Mesendoderm (in vitro differentiated cells): ENCODE measurements around the gene METTL15. TPM values are rescaled to one million over a fixed set of nuclear protein-coding genes. Genes with fewer than 3 reads are reported as not detected.

ENCODE experiments used
- DNase-seq: peaks from one replicate; pipeline ENCODE4 v3.0.0; 2013
- H2AK5ac ChIP-seq: 2 replicates; pipeline ENCODE4 v1.6.1; 2013; ENCODE audit warnings: low read length, inconsistent platforms
- H2BK120ac ChIP-seq: 2 replicates; pipeline ENCODE4 v1.6.1; 2013; ENCODE audit warnings: low read depth, mild to moderate bottlenecking, low read length, moderate library complexity, mixed read lengths
- H2BK15ac ChIP-seq: replicated peaks from 2 replicates; pipeline ENCODE4 v1.6.1; 2013; ENCODE audit warnings: low read depth, mild to moderate bottlenecking, moderate library complexity
- H2BK5ac ChIP-seq: 2 replicates; pipeline ENCODE4 v1.6.1; 2013; ENCODE audit warnings: low read length, inconsistent platforms
- H3K18ac ChIP-seq: 2 replicates; pipeline ENCODE4 v1.6.1; 2013; ENCODE audit warnings: mild to moderate bottlenecking, low read length, mixed read lengths
- H3K23ac ChIP-seq: one replicate; pipeline ENCODE4 v1.6.1; 2013; ENCODE audit warnings: low read length
- H3K27ac ChIP-seq: 2 replicates; pipeline ENCODE4 v1.5.1; 2013; ENCODE audit warnings: low read depth, mild to moderate bottlenecking, inconsistent platforms, low read length, moderate library complexity
- H3K27me3 ChIP-seq: 2 replicates; pipeline ENCODE4 v1.6.1; 2013; ENCODE audit warnings: low read length, control low read depth, mild to moderate bottlenecking, inconsistent platforms; ENCODE audit not compliant: insufficient read depth, poor library complexity
- H3K36me3 ChIP-seq: 2 replicates; pipeline ENCODE4 v1.6.1; 2013; ENCODE audit warnings: low read length, inconsistent platforms; ENCODE audit not compliant: control insufficient read depth, insufficient read depth
- H3K4ac ChIP-seq: one replicate; pipeline ENCODE4 v1.6.1; 2013; ENCODE audit warnings: low read depth, mild to moderate bottlenecking, low read length, moderate library complexity
- H3K4me1 ChIP-seq: 2 replicates; pipeline ENCODE4 v1.6.1; 2013; ENCODE audit warnings: low read depth, low read length, inconsistent platforms; ENCODE audit not compliant: control insufficient read depth
- H3K4me2 ChIP-seq: 2 replicates; pipeline ENCODE4 v1.6.1; 2013; ENCODE audit warnings: low read length
- H3K4me3 ChIP-seq: 2 replicates; pipeline ENCODE4 v1.5.1; 2013; ENCODE audit warnings: mild to moderate bottlenecking, low read length
- H3K56ac ChIP-seq: one replicate; pipeline ENCODE4 v1.6.1; 2013; ENCODE audit warnings: low read length
- H3K79me1 ChIP-seq: 2 replicates; pipeline ENCODE4 v1.6.1; 2013; ENCODE audit warnings: low read length, inconsistent platforms
- H3K79me2 ChIP-seq: 2 replicates; pipeline ENCODE4 v1.6.1; 2013; ENCODE audit warnings: mild to moderate bottlenecking, low read length; ENCODE audit not compliant: control insufficient read depth, insufficient read depth
- H3K9ac ChIP-seq: 2 replicates; pipeline ENCODE4 v1.6.1; 2013; ENCODE audit warnings: low read length, inconsistent platforms
- H4K5ac ChIP-seq: one replicate; pipeline ENCODE4 v1.6.1; 2013; ENCODE audit warnings: low read length
- H4K8ac ChIP-seq: one replicate; pipeline ENCODE4 v1.6.1; 2013; ENCODE audit warnings: low read depth, mild to moderate bottlenecking, control low read depth, low read length, moderate library complexity
- WGBS: extraction: QIAGEN DNeasy Blood & Tissue Kit; methylation state at CpG from one replicate; pipeline ENCODE4 v1.1.7; 2013; ENCODE audit warnings: low lambda C conversion rate, missing lambda C conversion rate; ENCODE audit not compliant: insufficient coverage; ENCODE audit errors: extremely low coverage; 5-methylcytosine and 5-hydroxymethylcytosine counted together
- polyA plus RNA-seq, 2 experiments: library from polyadenylated mRNA; stranded (reverse); fragments of 200-250 nt; gene quantifications; one replicate each; pipeline ENCODE4 v1.2.3, GENCODE V29; 2013

The METTL15 gene, protein sequence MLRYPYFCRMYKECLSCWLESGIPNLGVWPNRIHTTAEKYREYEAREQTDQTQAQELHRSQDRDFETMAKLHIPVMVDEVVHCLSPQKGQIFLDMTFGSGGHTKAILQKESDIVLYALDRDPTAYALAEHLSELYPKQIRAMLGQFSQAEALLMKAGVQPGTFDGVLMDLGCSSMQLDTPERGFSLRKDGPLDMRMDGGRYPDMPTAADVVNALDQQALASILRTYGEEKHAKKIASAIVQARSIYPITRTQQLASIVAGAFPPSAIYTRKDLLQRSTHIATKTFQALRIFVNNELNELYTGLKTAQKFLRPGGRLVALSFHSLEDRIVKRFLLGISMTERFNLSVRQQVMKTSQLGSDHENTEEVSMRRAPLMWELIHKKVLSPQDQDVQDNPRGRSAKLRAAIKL
- polyA plus RNA-seq (2013, experiment 1 of 2), result 6.6 TPM
- polyA plus RNA-seq (2013, experiment 2 of 2), result 6.6 TPM

DNA sequence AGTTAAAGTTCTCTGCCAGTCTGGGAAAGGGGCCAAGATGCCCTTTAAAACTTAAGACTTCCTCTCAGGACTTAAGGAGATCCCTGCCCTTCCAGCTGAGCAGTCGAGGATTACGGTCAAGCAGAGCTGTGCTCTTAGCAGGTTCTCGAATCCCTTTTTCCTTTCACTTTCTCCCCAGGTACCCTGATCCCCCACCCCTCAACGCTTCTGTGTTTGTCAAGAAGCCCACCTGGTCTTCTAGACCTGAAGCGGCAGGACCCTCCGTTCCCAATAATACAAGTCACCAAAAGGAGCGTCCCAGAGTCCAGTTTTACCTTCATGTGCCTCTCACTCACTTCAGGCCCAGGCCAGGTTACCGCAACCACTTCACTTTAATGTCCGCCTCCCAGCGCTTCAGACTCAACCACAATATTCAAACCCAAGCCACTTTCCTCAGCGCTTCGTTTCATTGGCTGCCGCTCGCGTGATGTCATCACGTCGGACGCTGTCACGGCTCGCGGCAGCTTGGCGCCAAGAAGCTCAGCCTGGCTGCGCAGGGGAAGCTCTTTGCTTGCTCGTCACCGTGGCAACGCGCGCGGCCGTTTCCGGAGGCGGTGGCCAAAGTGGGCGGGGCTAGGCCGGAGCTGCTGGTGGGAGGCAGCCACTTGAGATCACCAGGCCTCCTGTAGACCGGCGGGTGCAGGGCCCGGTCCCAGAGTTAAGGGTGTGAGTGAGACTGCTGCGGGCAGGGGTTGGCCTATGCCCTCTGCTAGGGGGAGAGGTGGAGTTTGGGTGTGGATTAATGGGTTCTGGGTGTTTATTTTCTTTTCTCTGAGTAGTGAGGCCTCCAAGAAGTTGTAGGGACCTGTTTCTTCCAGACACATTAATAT lies at the start of gene METTL15, which contains the start of gene KIF18A:
METTL15 (plus strand) TSS at position 639 of the 869 bp plus-strand sequence. CDS start 4,947 bp downstream, outside the sequence.
KIF18A (minus strand) TSS at position 407 of the 869 bp plus-strand sequence. CDS start 10,209 bp downstream, outside the sequence.
- peak within 1 kb of the TSS; percentile 79 for H3K9ac ChIP-seq
- no CpG with 5 or more reads among the region's 38 CpGs for WGBS
- no peak within 1 kb of the TSS for H2BK5ac ChIP-seq
- no peak within 1 kb of the TSS for H4K8ac ChIP-seq
- peak; percentile 100 for DNase-seq
- no peaks in the 10 kb centered on the region for H3K36me3 ChIP-seq
- H2AK5ac ChIP-seq, result no peak within 1 kb of the TSS
- peak within 1 kb of the TSS; percentile 91 for H3K56ac ChIP-seq
- peaks cover 3% of the 10 kb centered on the region for H3K79me1 ChIP-seq
- H3K18ac ChIP-seq, result peak within 1 kb of the TSS; percentile 39
- H3K4me2 ChIP-seq, result peak within 1 kb of the TSS; percentile 75
- no peak within 1 kb of the TSS for H3K23ac ChIP-seq
- H4K5ac ChIP-seq, result no peak within 1 kb of the TSS
- H3K27me3 ChIP-seq, result no peaks in the 10 kb centered on the region
- H3K4ac ChIP-seq, result peak within 1 kb of the TSS; percentile 17
- H3K27ac ChIP-seq, result peak within 1 kb of the TSS; percentile 55
- peaks cover 19% of the 10 kb centered on the region for H3K79me2 ChIP-seq
- no peaks in the 10 kb centered on the region for H3K4me1 ChIP-seq
- H3K4me3 ChIP-seq, result peak within 1 kb of the TSS; percentile 88
- H2BK15ac ChIP-seq, result no peak within 1 kb of the TSS
- no peak within 1 kb of the TSS for H2BK120ac ChIP-seq

DNA sequence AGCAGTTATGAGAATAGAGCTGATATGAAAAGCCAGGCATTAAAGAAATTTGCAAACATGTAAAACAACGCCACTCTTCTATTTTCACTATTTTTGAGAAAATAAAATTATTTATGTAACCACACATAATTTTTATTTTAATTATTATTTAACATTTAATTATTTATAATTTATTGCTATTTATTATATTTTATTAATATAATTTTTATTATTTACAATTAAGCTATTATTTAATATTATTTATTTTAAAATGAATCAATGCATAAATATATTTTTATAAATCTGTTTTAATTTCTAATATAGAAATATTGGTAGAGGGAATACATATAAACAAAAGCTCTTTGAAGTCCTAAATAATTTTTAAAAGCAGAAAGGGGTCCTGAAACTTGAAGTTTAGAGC lies 36.9 kb upstream of the METTL15 start:
- Histone ChIP-seq H3K79me1 (no peaks in the 10 kb centered on the region), H4K8ac (no peak overlapping the region), H3K4ac (no peak overlapping the region), H3K18ac (no peak overlapping the region), H3K27ac (no peak overlapping the region), H2AK5ac (no peak overlapping the region), H3K4me2 (no peak overlapping the region), H3K79me2 (no peaks in the 10 kb centered on the region), H3K27me3 (no peaks in the 10 kb centered on the region), H4K5ac (no peak overlapping the region), H2BK15ac (no peak overlapping the region), H3K56ac (no peak overlapping the region), H3K9ac (no peak overlapping the region), H3K4me1 (no peaks in the 10 kb centered on the region), H2BK5ac (no peak overlapping the region), H3K4me3 (no peak overlapping the region), H3K36me3 (no peaks in the 10 kb centered on the region), H2BK120ac (no peak overlapping the region), H3K23ac (no peak overlapping the region)
- no CpG with 5 or more reads among the region's 1 CpG for WGBS
- DNase-seq, result no peak

DNA sequence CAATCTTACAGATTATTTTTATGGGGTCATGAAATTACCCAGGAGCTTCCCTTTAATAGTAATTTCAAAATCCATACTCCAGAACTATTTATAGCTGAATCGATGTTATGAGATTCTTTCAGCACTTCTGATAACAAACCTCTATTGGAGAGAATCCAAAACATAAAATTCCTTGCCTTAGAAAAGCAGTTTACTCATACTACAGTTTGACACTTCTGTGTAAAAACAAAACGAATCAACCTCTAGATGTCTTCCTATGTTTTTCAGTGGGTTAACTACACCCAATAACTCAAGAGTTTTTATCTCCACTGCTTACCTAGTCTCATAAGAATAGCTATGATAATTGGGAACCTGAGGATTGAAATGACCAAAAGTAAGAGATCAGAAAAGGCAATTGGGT lies 35.9 kb upstream of the METTL15 start:
- H3K9ac ChIP-seq, result no peak overlapping the region
- H2AK5ac ChIP-seq, result no peak overlapping the region
- no peak overlapping the region for H4K5ac ChIP-seq
- H3K27me3 ChIP-seq, result no peaks in the 10 kb centered on the region
- H3K4me1 ChIP-seq, result no peaks in the 10 kb centered on the region
- H3K23ac ChIP-seq, result no peak overlapping the region
- H3K27ac ChIP-seq, result no peak overlapping the region
- H2BK120ac ChIP-seq, result no peak overlapping the region
- no peak overlapping the region for H3K18ac ChIP-seq
- WGBS, result no CpG with 5 or more reads among the region's 2 CpGs
- no peak overlapping the region for H3K4me2 ChIP-seq
- H3K36me3 ChIP-seq, result no peaks in the 10 kb centered on the region
- H3K79me1 ChIP-seq, result no peaks in the 10 kb centered on the region
- no peak overlapping the region for H2BK15ac ChIP-seq
- H3K4ac ChIP-seq, result no peak overlapping the region
- H2BK5ac ChIP-seq, result no peak overlapping the region
- no peak for DNase-seq
- H3K4me3 ChIP-seq, result no peak overlapping the region
- H4K8ac ChIP-seq, result no peak overlapping the region
- H3K56ac ChIP-seq, result no peak overlapping the region
- H3K79me2 ChIP-seq, result no peaks in the 10 kb centered on the region

DNA sequence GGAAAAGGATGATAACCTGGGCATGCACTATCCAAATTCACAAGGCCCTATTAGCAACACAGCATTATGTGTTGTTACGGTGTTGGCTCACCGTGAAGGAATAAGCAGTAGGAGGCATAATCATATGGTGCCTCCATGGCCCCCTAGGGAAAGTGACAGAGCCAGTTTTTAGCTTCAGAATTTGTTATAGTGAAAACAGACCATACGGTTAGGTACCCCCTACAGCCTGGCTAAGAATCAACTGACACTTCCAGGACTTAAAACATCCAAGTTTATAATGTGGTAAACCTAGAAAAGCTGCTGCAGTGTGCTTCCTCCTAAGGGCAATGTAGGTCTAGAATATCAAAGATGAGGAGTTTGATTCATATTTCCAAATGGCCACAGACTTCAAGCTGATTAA lies 30.7 kb upstream of the METTL15 start:
- H3K9ac ChIP-seq, result no peak overlapping the region
- H3K27ac ChIP-seq, result no peak overlapping the region
- H3K4me1 ChIP-seq, result no peaks in the 10 kb centered on the region
- H3K4ac ChIP-seq, result no peak overlapping the region
- no CpG with 5 or more reads among the region's 3 CpGs for WGBS
- no peaks in the 10 kb centered on the region for H3K79me1 ChIP-seq
- no peak overlapping the region for H3K18ac ChIP-seq
- H3K4me3 ChIP-seq, result no peak overlapping the region
- H2BK120ac ChIP-seq, result no peak overlapping the region
- no peak overlapping the region for H2BK5ac ChIP-seq
- no peak overlapping the region for H2AK5ac ChIP-seq
- no peaks in the 10 kb centered on the region for H3K36me3 ChIP-seq
- no peak for DNase-seq
- no peak overlapping the region for H3K56ac ChIP-seq
- H3K23ac ChIP-seq, result no peak overlapping the region
- H3K79me2 ChIP-seq, result no peaks in the 10 kb centered on the region
- no peaks in the 10 kb centered on the region for H3K27me3 ChIP-seq
- no peak overlapping the region for H3K4me2 ChIP-seq
- H2BK15ac ChIP-seq, result no peak overlapping the region
- H4K5ac ChIP-seq, result no peak overlapping the region
- H4K8ac ChIP-seq, result no peak overlapping the region

DNA sequence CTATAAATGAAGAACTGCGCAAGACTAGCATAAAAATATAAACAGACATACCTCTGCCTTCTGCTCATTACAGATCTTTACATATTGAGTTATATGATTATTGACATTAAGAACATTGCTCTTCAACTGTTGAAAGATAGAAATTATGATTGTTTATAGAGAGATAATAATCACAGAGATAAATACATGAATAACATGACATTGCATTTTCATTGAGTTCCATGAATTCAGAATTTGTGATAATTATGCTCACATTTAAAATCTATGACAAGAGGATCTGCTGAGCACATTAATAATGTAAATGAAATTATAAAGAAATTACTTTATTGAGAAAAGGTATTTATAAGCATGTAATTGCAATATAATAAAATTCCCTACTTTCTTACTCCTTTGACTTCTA lies 25.1 kb upstream of the METTL15 start:
- no peak overlapping the region for H2BK5ac ChIP-seq
- no peak overlapping the region for H3K4me3 ChIP-seq
- no peaks in the 10 kb centered on the region for H3K79me2 ChIP-seq
- H3K79me1 ChIP-seq, result no peaks in the 10 kb centered on the region
- no peak overlapping the region for H3K56ac ChIP-seq
- WGBS, result 100% methylated on average over 1 of the region's 1 CpG
- H4K5ac ChIP-seq, result no peak overlapping the region
- no peak overlapping the region for H3K18ac ChIP-seq
- H3K36me3 ChIP-seq, result no peaks in the 10 kb centered on the region
- no peak for DNase-seq
- no peak overlapping the region for H3K4ac ChIP-seq
- no peak overlapping the region for H2BK120ac ChIP-seq
- no peak overlapping the region for H3K27ac ChIP-seq
- no peak overlapping the region for H3K23ac ChIP-seq
- H3K9ac ChIP-seq, result no peak overlapping the region
- H2BK15ac ChIP-seq, result no peak overlapping the region
- H3K4me2 ChIP-seq, result no peak overlapping the region
- H2AK5ac ChIP-seq, result no peak overlapping the region
- H3K4me1 ChIP-seq, result no peaks in the 10 kb centered on the region
- H4K8ac ChIP-seq, result no peak overlapping the region
- H3K27me3 ChIP-seq, result no peaks in the 10 kb centered on the region
